Hematopoietic multipotent progenitor cell treated with erythropoietin and hydrocortisone succinate and interleukin-3 and kit ligand, for 17 days (in vitro differentiated cells): ENCODE data around the gene IL18R1.

ENCODE experiments used
- DNase-seq: peaks from one replicate; pipeline ENCODE4 v3.0.0-alpha.2; 2015; ENCODE audit warnings: low spot score

The IL18R1 gene

GRCh38 chr2:102391565-102391964 is 36.0 kb downstream of the IL18R1 start:
- no peak for DNase-seq

DNA sequence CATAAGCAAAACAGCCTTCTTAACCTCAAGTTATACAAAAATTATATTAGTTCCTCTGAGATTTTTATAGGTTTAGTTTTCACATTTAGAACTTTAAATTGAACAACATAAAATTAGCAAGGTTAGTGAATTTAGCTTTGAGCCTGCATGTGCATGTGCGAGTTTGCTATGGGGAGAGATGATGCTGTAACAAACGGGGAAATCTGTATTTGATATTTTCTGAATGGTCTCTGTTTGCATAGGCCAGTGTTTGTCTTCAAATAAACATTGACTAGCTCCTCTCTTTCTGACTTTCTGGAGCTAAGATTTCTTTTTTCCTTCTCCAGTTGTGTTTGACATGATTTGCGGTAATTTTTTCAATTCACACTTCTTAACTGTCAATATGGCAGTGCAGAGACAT is 36.5 kb downstream of the IL18R1 start:
- no peak for DNase-seq

- DNase-seq = no peak
Measured at GRCh38 chr2:102392942-102393341, 37.3 kb downstream of the IL18R1 start.

DNA sequence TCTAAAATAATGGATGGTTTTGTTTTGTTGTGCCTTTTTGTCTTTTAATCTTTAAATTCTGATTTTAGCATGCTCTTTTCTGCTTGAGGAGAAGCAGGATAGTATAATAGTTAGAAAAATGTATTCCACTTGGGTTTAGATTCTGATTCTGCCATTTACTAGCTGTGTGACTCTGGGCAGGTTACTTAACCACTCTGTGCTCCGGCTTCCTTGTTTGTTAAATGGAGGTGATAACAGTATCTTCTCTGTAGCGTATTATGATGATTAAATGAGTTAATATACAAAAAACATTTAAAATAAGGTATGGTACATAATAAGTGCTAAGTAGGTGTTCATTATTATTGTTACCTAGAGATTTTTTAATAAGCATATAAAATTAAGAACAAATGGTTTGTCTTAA is 40.4 kb downstream of the IL18R1 start:
- DNase-seq = no peak

DNA sequence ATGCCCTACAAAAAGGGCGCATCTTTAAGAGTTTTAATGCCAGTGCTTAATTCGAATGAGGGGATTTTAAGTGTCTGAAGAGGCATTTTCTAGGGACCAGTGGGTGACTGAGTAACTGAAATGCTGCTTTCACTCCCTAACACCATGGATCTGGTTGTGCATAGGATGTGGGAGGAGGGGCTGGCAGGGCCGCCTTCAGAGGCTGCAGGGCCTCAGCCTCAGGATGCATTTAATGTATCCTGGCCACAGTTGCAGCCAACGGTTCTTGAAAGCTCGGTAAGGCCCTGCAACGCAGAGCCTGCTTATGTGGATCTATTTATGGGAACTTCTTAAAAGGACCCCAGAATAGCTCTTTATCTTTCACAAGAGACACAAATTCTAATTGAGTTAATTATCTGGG is 41.6 kb downstream of the IL18R1 start:
- no peak for DNase-seq

DNA sequence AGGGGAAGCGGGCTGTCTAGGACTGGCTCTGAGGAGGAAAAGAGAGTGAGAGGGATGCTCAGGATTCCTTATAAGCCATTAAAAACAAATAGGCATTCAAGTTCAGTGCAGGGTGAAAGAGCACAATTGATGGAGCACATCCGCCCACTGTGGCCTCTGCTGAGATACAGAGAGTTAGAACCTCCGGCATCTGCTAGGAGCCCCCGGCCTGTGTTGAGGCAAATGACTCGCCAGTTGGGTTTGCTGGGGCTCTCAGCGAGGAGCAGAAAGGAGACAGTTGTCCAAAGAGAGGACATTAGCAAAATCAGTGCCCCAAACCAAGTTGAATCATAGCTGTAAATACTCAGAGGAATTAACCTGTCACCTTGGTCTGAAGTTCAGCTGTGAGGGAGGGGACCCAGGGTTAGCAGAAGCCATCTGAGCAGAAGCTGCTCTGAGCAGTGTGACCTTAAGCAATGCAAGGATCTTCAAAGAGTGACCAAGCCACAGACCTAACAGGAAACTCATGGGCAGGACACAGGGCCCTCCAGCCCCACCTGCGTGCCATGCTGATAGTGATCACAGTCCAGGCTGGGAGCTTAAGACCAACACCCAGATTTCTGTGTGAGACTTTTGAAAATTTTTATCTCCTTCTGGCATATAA is 44.0 kb downstream of the IL18R1 start:
- no peak for DNase-seq

DNA sequence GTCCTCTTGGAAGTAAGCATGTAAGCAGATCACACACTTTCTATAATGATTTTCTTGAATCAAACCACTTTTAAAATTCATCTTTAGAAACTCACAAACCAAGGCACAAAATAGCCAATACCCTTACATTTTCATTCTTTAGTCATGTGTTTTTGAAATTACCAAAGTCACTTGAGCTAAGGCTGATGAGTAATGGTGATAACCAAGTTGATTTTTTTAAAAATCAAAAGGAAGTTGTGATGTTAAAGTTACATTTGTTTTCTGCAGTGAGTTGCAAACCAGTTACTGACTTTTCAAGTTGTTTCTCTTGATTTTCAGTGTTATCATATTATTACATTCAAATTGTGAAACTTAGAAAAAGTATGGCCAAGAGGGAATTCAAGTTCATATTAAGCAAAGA is 45.9 kb downstream of the IL18R1 start:
- no peak for DNase-seq

- DNase-seq = no peak
Measured at GRCh38 chr2:102401865-102402264, 46.3 kb downstream of the IL18R1 start.

DNA sequence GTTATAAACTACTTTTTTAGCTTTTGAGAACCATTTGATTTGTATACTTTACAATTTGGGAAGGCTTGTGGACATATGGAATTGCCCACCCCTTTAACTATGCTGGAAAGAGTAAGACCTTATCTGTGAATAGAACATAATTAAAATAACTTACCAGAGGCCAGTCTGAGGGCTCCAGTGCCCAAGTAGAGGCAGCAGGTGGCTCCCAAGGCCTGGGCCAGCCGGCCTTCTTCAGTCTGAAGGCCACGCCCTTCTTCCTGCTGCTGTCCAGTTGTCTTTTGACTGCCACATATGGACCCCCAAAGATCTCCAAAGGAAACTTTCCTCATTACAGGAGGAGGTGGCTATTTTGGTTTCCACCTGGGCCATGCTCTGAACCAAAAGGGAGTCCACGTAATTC is 55.4 kb downstream of the IL18R1 start:
- no peak for DNase-seq

DNA sequence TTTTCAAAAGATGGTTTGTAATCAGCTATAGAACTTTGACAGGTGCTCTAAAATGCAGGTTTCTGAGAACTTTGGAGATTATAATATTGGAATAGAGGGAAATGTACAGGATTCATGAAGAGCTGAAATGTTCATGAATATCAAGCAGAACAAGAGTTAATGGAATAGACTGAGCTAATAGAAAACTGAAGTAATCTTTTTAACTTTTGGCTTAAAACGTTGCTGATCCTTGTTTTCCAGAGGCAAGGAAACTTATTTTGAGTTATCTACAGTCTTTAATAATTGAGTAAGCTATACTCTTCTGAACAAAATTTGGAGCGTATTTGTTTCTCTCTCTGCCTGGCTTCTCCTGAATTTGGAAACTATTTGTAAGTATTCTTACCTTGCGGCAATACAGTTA is 56.6 kb downstream of the IL18R1 start:
- no peak for DNase-seq

DNA sequence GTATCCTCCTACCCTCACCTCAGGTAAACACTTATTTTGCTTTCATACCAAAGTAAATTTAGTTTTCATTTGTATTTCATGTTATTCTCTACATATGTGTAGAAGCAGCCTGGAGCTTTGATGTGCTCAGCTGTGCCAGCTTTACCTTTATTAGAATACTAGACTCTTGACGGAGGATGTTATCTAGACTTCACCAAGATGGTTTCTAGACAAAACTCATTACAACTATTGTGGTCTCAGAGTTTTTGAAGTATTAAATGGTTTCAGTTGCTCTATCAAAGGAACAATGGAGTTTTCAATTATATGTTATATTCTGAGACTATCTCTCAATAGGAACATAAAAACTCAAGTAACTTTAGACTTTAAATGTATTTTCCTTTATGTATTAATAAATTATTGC is 62.4 kb downstream of the IL18R1 start:
- no peak for DNase-seq

GRCh38 chr2:102418421-102418961 is 62.9 kb downstream of the IL18R1 start:
- no peak for DNase-seq

DNA sequence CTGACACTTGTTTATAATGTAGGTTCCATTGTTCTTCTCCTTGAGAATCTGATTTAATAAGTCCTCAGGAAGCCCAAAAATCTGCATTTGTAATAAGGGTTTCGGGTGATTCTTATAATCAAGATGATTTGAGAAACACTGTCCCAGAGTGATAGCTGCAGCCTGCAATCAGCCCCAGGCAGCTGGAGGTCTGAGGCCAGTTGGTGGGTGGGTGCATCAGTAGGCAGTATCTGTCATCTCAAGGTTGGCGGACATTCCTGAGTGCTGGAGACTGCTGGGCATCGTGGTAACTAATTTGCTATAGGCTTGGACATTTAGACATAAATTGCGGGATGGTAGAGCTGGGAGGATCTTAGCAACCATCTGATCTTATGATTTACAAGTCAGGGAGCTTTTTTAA is 64.7 kb downstream of the IL18R1 start:
- DNase-seq = no peak

GRCh38 chr2:102421890-102422759 is 66.5 kb downstream of the IL18R1 start:
- no peak for DNase-seq

DNA sequence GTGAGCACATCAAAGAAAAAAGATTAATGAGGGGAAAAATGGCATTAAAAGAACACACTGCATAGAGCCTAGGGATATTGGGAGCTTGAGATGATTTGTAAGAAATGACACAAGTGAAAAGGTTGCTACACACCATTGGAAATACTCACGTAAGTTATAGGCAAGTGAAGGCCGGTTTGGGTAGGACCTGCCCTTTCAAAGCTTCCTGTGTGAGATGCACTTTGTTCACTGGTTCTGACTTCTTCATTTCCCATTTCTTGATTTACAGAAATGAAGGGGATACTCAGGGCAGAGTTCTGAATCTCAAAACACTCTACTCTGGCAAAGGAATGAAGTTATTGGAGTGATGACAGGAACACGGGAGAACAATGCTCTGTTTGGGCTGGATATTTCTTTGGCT is 67.3 kb downstream of the IL18R1 start, which contains the start of gene IL18RAP:
TSS of gene IL18RAP (plus strand) at position 251 of the 400 bp plus-strand sequence. CDS start at position 369, 118 bp downstream.
- DNase-seq = no peak

DNA sequence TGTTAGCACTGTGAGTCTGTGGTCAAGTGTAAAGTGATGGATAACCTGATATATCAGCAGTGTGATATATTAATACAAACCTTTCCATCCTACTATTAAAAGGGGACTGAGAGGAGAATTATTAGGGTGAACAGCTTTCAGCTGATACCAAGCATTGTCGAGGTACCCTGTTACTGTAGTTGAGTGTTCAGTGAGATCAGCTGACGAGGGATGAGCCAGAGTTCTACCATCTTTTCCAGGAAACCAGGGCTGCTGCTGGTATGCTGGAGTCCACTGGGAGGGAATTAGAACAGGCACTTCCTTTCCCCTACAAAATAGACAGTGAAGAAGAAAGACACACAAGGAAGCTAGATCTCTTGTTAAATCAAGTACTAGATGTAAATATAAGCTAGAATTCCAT is 67.8 kb downstream of the IL18R1 start:
- DNase-seq = no peak

DNA sequence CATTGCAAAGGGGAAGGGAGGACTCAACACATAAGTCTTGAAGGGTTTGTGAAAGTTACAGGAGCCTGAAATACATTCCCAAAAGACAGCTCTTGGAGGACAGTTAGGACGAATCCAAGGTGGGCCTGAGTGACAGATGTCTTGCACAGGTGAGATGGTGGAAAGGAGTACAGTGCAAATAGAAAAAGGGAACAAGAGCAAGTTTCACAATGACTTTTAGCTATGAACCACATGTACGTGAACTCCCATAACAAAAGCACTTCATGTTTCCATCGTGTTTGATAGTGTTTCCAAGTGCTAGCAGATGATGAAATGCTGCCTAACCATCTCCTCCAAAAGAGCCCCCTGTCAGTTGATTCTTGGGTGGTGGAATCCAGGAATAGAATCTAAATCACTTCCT is 69.2 kb downstream of the IL18R1 start:
- DNase-seq = no peak

- DNase-seq = no peak
Measured at GRCh38 chr2:102425441-102426132, 70.0 kb downstream of the IL18R1 start.

GRCh38 chr2:102427249-102427648 is 71.7 kb downstream of the IL18R1 start:
- no peak for DNase-seq

DNA sequence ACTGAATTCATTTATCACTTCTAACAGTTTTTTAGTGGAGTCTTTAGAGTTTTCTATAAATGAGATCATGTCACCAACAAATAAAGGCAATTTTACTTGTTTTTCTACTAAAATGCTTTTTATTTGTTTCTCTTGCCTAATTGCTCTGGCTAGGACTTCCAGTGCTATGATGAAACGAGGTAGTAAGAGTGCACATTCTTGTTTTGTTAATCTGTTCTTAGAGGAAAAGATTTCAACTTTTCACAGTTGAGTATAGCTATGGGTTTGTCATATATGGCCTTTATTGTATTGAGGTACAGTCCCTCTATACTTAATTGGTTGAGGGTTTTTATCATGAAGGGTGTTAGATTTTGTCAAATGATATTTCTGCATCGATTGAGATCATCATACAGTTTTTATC is 73.0 kb downstream of the IL18R1 start:
- no peak for DNase-seq

DNA sequence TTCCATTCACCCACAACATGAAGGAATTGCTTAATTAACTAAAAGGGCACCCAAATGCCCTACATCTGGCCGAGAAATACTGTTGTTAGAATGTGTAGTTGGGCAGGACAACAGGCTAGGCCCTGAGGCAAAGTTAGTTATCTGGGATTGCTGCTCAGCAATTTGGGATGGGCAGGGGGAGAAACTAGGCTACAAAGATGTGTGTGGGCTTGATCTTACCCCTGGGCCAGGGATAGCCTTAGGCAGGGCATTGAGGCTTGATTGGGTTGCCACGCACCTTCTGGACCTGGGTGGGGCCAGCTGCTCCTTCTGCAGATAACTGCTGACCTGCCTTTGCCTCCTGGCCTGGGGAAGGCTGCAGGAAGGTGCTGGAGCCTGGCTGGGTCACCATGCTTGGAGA is 76.8 kb downstream of the IL18R1 start:
- no peak for DNase-seq

DNA sequence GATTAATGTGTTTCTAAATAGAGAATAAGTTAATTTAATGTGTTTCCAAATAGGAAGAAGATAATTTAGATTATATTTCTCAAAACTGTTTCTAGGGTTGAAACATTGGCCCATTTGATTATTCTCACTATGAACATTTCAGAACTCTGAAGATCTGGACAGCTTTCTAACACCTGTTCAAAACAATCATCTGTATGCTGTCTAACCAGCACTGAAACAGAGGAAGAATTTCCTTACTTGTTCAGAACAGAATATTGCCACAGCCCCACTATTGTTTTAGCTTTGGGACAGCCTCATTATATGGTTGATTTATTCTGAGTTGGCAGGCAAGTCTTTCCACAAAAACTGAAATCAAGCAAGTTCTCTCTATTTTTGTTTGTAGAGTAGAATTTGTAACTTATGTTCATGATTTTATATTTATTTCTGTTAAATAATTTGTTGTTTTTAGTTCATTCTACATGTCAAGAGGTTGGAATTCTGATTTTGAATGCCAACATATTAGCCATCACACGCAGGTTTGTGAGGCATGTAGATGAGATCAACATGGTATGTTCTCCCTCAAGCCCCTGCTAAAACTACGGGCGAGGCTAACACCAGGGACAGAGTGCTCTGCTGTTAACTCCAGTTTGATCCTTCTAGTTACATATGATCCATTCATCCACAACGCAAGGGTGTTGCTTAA is 78.5 kb downstream of the IL18R1 start:
- DNase-seq = no peak
